MCF 10A (cell line): ENCODE results near the gene PDZK1. TPM values are rescaled to one million over a fixed set of nuclear protein-coding genes. Genes with fewer than 3 reads are reported as not detected.
A peak's percentile ranks its signal among the peaks of the same experiment; 100 is the strongest.
"Not testable (repeated sequence)": the region's sequence is repeated elsewhere in the genome, so short reads cannot be mapped to it uniquely, and the experiment has no call there.

ENCODE experiments used
- BruUV-seq: library from RNA; stranded (reverse); fragments of 400-500 nt; replicated peaks from 2 replicates; lab custom pipeline; 2021; lab: Mats Ljungman, UMichigan
- CTCF ChIA-PET: fragments of 300-600 bp; sonication (Branson Sonifier 250); formaldehyde crosslinking; extraction: SDS; loops from one replicate; lab custom pipeline; 2021; ENCODE audit warnings: antibody characterized with exemption, inconsistent platforms; lab: Yijun Ruan, JAX
- POLR2A ChIA-PET: fragments of 300-600, 350-650 bp; sonication (Branson Sonifier 250); formaldehyde crosslinking; extraction: SDS; loops from one replicate; lab custom pipeline; 2020; ENCODE audit warnings: antibody characterized with exemption, inconsistent platforms; lab: Yijun Ruan, JAX
- DNase-seq: peaks from one replicate; pipeline ENCODE4 v3.0.0-alpha.2; 2018; ENCODE audit not compliant: unreplicated experiment
- H3K27ac Mint-ChIP-seq: one replicate; pipeline ENCODE4 v1.8.0; 2022; ENCODE audit warnings: mild to moderate bottlenecking, low read depth, mixed read lengths; ENCODE audit not compliant: unreplicated experiment
- H3K27me3 Mint-ChIP-seq: one replicate; pipeline ENCODE4 v1.8.0; 2022; ENCODE audit warnings: mixed read lengths; ENCODE audit not compliant: insufficient read depth, unreplicated experiment
- H3K36me3 Mint-ChIP-seq: one replicate; pipeline ENCODE4 v1.8.0; 2022; ENCODE audit warnings: mild to moderate bottlenecking, moderate library complexity, mixed read lengths; ENCODE audit not compliant: insufficient read depth, unreplicated experiment
- H3K4me1 Mint-ChIP-seq: one replicate; pipeline ENCODE4 v1.8.0; 2022; ENCODE audit warnings: mixed read lengths; ENCODE audit not compliant: insufficient read depth, unreplicated experiment
- H3K4me3 Mint-ChIP-seq: one replicate; pipeline ENCODE4 v1.8.0; 2022; ENCODE audit warnings: mild to moderate bottlenecking, moderate library complexity, mixed read lengths; ENCODE audit not compliant: unreplicated experiment
- H3K9me3 Mint-ChIP-seq: one replicate; pipeline ENCODE4 v1.8.0; 2022; ENCODE audit warnings: mixed read lengths; ENCODE audit not compliant: unreplicated experiment
- intact Hi-C: fragments of 100-400 bp; cut with micrococcal nuclease; formaldehyde crosslinking; loops from 2 replicates; pipeline ENCODE4 v1.14.1; 2022
- total RNA-seq: library from RNA; stranded (reverse); gene quantifications from 2 replicates; pipeline ENCODE4 v1.2.3, GENCODE V29; 2022
- TF ChIP-seq, protein P1 (sequence below): fragments of 200-600 bp; IDR thresholded peaks from one replicate; pipeline ENCODE4 v1.8.0; 2022; ENCODE audit warnings: antibody characterized with exemption, mild to moderate bottlenecking; ENCODE audit not compliant: unreplicated experiment

The PDZK1 gene
- total RNA-seq, 1 experiment from 2014 or later, result 0.61 TPM

DNA sequence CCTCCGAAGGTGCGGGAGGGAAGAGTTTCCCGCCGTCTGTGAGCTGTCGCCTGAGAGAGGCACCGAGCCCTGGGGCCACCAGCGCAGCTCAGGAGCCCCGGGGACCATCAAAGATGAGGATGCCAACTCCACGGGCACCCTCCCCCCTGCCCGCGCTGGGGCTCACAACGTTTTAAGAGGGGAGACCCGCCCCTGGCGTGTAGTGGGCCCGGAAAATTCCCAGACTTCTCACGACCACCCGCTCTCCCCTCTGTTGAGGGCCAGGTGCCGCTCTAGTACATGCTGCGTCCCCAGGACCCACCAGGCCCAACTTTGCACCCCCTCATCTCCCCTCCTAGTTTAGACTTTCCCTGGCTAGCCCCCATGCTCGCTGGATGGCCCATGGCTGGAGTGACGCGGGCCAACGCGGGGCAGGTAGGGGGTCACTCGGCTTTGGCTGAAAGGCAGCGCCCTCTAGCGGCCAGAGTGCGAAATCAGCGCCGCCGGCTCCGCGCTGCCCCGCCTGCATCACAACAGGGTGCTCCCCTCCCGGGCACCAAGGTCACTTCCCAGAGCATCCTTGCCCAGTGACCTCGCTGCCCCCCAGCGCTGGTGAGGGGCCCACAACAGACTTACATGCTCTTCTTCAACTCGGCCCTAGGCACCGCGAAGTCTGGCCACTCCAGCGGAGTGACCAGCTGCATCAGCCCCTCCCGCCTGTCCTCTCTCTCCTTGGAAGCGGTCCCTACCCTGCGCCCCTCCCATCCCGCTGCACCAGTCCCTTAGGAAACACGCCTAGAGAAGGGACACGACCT, 13.9 kb upstream of the PDZK1 start:
- ChIA-PET CTCF (interaction anchor here (0.6 to 3.6 kb wide), 30 partner anchors 9 to 292 kb away, joined by 3 to 63 read pairs (median 6); partner anchors contain the start of genes PDZK1, POLR3C and RNF115), POLR2A (interaction anchor here (0.7 to 1.2 kb wide), 6 partner anchors 12 to 296 kb away, joined by 3 to 5 read pairs (median 4); partner anchors contain the start of genes NBPF20, PDZK1, POLR3C and RNF115)
- no TSS peak for BruUV-seq
- peak; percentile 73 for DNase-seq
- Mint-ChIP-seq H3K27me3 (no peaks in the 10 kb centered on the region), H3K4me3 (peak overlapping the region; percentile 62), H3K36me3 (no peaks in the 10 kb centered on the region), H3K27ac (peak overlapping the region; percentile 21), H3K4me1 (peaks cover 11% of the 10 kb centered on the region), H3K9me3 (no peaks in the 10 kb centered on the region)
- intact Hi-C loops, result loop anchor here (5.0 kb wide), 2 partner anchors 101 to 129 kb away; partner anchors contain the start of genes POLR3C and RNF115
- TF ChIP-seq, protein P1, sequence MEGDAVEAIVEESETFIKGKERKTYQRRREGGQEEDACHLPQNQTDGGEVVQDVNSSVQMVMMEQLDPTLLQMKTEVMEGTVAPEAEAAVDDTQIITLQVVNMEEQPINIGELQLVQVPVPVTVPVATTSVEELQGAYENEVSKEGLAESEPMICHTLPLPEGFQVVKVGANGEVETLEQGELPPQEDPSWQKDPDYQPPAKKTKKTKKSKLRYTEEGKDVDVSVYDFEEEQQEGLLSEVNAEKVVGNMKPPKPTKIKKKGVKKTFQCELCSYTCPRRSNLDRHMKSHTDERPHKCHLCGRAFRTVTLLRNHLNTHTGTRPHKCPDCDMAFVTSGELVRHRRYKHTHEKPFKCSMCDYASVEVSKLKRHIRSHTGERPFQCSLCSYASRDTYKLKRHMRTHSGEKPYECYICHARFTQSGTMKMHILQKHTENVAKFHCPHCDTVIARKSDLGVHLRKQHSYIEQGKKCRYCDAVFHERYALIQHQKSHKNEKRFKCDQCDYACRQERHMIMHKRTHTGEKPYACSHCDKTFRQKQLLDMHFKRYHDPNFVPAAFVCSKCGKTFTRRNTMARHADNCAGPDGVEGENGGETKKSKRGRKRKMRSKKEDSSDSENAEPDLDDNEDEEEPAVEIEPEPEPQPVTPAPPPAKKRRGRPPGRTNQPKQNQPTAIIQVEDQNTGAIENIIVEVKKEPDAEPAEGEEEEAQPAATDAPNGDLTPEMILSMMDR, result peak; percentile 99

DNA sequence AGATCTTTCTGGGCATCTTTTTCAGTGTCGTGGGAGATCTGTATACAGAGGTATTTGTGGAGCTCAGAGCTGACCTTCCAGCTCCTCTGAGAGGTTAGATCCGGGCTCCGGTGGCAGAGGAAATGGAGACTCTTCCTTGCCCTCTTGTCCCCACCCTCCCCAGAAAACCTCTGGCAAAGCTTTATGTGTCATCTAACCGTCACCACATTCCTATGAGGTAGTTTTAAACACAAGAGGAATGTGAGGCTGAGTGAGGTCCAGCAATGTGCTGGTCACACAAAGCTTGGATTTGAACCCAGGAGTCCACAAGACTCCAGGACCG, 13.3 kb upstream of the PDZK1 start:
- DNase-seq, result peak; percentile 53
- Mint-ChIP-seq H3K36me3 (no peaks in the 10 kb centered on the region), H3K9me3 (no peaks in the 10 kb centered on the region), H3K27ac (no peak overlapping the region), H3K27me3 (no peaks in the 10 kb centered on the region), H3K4me1 (peaks cover 11% of the 10 kb centered on the region), H3K4me3 (peak overlapping the region; percentile 62)
- intact Hi-C loops, result loop anchor here (5.0 kb wide), 2 partner anchors 102 to 128 kb away; partner anchors contain the start of genes POLR3C and RNF115
- TF ChIP-seq, protein P1, result no peak
- ChIA-PET POLR2A (interaction anchor here (1.0 to 1.2 kb wide), 4 partner anchors 11 to 295 kb away, joined by 3 to 5 read pairs (median 4); partner anchors contain the start of genes NBPF20, PDZK1, POLR3C and RNF115), CTCF (interaction anchor here (0.5 to 3.6 kb wide), 25 partner anchors 9 to 293 kb away, joined by 3 to 63 read pairs (median 5); partner anchors contain the start of genes PDZK1, POLR3C and RNF115)
- no TSS peak for BruUV-seq

DNA sequence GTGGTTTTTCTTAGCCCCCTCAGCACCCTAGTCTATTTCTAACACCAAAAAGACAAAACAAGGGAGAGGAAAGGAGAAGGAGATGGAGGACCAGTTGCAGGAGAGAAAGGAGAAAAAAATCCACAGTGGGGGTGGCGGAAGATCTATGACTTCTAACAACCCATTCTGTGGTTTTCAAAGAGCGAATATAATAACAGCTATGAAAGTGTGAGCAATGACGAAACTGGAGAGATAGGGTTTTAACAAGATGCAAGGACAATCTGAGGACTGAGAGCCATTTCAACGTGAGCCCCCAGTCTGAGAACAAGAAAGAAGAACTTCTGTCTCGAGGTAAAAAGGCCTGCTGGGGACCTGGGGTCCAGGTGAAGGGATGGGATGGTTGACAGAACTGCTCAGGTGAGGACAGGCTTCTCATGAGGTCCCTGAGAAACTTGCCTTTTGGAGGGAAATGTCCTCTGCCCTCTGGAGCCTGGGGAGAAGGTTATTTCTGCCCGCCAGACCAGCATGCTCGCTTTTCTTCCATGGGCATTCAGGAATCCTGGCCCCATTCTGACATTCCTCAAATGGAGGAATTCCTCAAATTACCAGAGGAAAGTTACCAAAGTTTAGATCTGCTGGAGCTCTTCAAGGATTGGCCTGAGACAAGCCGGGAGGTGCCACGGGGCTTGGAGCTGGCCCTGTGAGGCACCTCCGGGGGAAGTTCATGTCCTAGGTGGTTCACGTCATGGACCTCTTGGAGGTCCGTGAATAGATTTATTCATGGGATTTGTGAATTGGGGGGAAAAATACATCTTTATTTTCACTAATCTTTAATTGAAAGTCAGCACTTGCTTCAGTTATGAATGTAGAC, 12.3 kb upstream of the PDZK1 start, which contains the start of gene CD160:
TSS of gene CD160 (plus strand) at position 270 of the 850 bp plus-strand sequence. CDS start 8,829 bp downstream, outside the sequence.
- BruUV-seq, result no TSS peak
- H3K4me1 Mint-ChIP-seq, result peaks cover 11% of the 10 kb centered on the region
- H3K27ac Mint-ChIP-seq, result no peak within 1 kb of the TSS
- H3K27me3 Mint-ChIP-seq, result no peaks in the 10 kb centered on the region
- no peaks in the 10 kb centered on the region for H3K9me3 Mint-ChIP-seq
- CTCF ChIA-PET, result interaction anchor here (0.6 to 3.5 kb wide), 8 partner anchors 11 to 126 kb away, joined by 3 to 30 read pairs (median 5); no protein-coding TSS in a partner anchor
- no peaks in the 10 kb centered on the region for H3K36me3 Mint-ChIP-seq
- POLR2A ChIA-PET, result no interaction called here
- DNase-seq, result no peak
- H3K4me3 Mint-ChIP-seq, result no peak within 1 kb of the TSS
- TF ChIP-seq, protein P1, result no peak
- intact Hi-C loops, result loop anchor here (5.0 kb wide), 2 partner anchors 103 to 127 kb away; partner anchors contain the start of genes POLR3C and RNF115

DNA sequence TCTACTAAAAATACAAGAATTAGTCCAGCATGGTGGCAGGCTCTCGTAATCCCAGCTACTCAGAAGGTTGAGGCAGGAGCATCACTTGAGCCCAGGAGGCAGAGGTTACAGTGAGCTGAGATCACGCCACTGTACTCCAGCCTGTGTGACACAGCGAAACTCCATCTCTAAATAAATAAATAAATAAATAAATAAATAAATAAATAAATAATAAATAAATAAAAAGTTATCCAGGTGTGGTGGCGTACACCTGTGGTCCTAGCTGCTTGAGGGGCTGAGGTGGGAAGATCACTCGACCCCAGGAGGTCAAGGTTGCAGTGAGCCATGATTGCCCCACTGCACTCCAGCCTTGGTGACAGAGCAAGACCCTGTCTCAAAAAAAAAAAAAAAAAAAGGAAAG, 11.3 kb upstream of the PDZK1 start:
- POLR2A ChIA-PET, H3K27ac Mint-ChIP-seq, DNase-seq, H3K4me3 Mint-ChIP-seq, H3K9me3 Mint-ChIP-seq, BruUV-seq, H3K36me3 Mint-ChIP-seq, H3K27me3 Mint-ChIP-seq, intact Hi-C loops: not testable (repeated sequence)
- peaks cover 11% of the 10 kb centered on the region for H3K4me1 Mint-ChIP-seq
- CTCF ChIA-PET, result interaction anchor here (0.6 to 1.3 kb wide), 2 partner anchors 12 to 15 kb away, joined by 3 to 4 read pairs; no protein-coding TSS in a partner anchor
